Activated naive CD4-positive, alpha-beta T cell treated with anti-CD3 and anti-CD28 coated beads, Interleukin-2, amount 50 U/mL, for 72 hours (primary cell): ENCODE measurements around the gene PRKAA2. TPM values are rescaled to one million over a fixed set of nuclear protein-coding genes. Genes with fewer than 3 reads are reported as not detected.

Experiments
- ATAC-seq, 2 donors: fragments of 150-1000 bp; cut with Tn5 transposase; 2 replicates each; pipeline ENCODE4 v1.10.0; 2021; ENCODE audit warnings: mild to moderate bottlenecking in 2 of 2, moderate library complexity in 2 of 2
- DNase-seq, 2 donors: peaks; one replicate each; pipeline ENCODE4 v3.0.0; 2021 to 2022; ENCODE audit warnings: low spot score in 2 of 2
- H3K27ac Mint-ChIP-seq, 2 donors: one replicate each; pipeline ENCODE4 v1.8.0; 2022; ENCODE audit warnings: mild to moderate bottlenecking in 2 of 2, mixed read lengths in 2 of 2
- H3K36me3 Mint-ChIP-seq, 2 donors: one replicate each; pipeline ENCODE4 v1.8.0; 2022; ENCODE audit warnings: mixed read lengths in 2 of 2
- H3K9me3 Mint-ChIP-seq, 2 donors: one replicate each; pipeline ENCODE4 v1.8.0; 2022; ENCODE audit warnings: mixed read lengths in 2 of 2
- total RNA-seq, 2 donors: library from RNA; stranded (reverse); gene quantifications; one replicate each; pipeline ENCODE4 v1.2.3, GENCODE V29; 2022

PRKAA2 gene
- total RNA-seq, 2 donors from 2014 or later: 0.08 TPM; not detected in 1

DNA sequence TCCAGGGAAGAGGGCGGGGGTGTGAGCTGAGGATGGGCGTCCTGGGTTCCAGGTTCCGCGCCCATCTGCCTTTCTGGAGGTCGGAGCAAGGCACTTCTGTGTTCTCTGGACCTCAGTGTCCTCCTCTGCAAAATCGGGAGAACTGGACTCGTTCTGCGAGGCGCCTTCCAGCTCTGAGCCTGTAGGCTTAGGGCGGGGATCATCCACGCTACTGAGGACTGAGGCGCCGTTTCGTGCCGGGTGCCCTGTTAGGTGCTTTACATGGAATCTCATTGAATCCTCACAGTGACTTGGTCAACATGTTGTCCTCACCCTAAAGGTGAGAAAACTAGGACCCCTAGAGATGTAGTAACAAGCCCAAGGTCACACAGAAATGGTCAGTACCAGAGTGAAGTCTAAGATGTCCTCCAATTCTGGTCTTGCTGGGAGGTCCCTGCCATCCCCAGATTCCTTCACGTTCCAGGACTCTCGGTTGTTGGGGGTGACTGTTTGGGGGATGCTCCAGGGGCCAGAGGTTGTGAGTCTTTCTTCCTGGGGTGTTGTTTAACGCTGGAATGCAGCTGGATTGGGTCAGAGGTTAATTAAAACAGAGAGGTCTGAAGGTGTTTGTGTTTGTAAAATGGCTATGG, 677 bp downstream of the PRKAA2 start:
- ATAC-seq: peak in 1 of 2 donors; percentile 16
- H3K27ac Mint-ChIP-seq: no peak overlapping the region
- DNase-seq: no peak

GRCh38 chr1:56646611-56647010, 1.5 kb downstream of the PRKAA2 start:
- Mint-ChIP-seq H3K27ac (no peak overlapping the region), H3K36me3 (peaks cover 0 to 6% of the 10 kb centered on the region in 2 donors), H3K9me3 (no peaks in the 10 kb centered on the region)
- no peak for ATAC-seq
- no peak for DNase-seq

More for the DNA sequence above, 677 bp downstream of the PRKAA2 start:
- Mint-ChIP-seq H3K9me3 (no peaks in the 10 kb centered on the region), H3K36me3 (peaks cover 0 to 6% of the 10 kb centered on the region in 2 donors)

DNA sequence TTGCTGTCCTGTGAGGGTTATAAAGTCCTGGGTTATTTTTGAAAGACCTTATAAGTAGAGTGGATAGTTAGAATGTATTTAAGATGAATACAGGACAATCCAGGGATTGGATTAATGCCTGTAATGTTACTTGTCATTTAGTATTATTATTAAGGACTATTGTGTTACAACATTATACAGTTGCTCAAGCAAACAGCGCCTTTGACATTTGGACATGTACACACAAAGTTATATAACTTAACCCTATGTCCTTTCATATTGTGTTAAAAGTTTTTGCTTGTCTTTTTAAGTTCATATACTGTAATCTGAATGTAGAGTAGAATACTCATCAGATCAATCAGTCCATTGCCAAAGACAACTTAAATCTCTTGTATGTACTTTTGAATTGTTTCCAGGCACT, 2.0 kb downstream of the PRKAA2 start:
- ATAC-seq (no peak), DNase-seq (no peak)
- Mint-ChIP-seq H3K27ac (no peak overlapping the region), H3K36me3 (peaks cover 0 to 6% of the 10 kb centered on the region in 2 donors), H3K9me3 (no peaks in the 10 kb centered on the region)

- peaks cover 0 to 6% of the 10 kb centered on the region in 2 donors for H3K36me3 Mint-ChIP-seq
- ATAC-seq: no peak
- H3K27ac Mint-ChIP-seq: no peak overlapping the region
- H3K9me3 Mint-ChIP-seq: no peaks in the 10 kb centered on the region
- no peak for DNase-seq
Observed at GRCh38 chr1:56648546-56648945, 3.4 kb downstream of the PRKAA2 start.

- Mint-ChIP-seq H3K27ac (no peak overlapping the region), H3K36me3 (peaks cover 6 to 12% of the 10 kb centered on the region in 2 donors), H3K9me3 (peaks cover 13 to 26% of the 10 kb centered on the region in 2 donors)
- DNase-seq (no peak), ATAC-seq (no peak)
Observed at GRCh38 chr1:56654126-56654923, 9.2 kb downstream of the PRKAA2 start.

DNA sequence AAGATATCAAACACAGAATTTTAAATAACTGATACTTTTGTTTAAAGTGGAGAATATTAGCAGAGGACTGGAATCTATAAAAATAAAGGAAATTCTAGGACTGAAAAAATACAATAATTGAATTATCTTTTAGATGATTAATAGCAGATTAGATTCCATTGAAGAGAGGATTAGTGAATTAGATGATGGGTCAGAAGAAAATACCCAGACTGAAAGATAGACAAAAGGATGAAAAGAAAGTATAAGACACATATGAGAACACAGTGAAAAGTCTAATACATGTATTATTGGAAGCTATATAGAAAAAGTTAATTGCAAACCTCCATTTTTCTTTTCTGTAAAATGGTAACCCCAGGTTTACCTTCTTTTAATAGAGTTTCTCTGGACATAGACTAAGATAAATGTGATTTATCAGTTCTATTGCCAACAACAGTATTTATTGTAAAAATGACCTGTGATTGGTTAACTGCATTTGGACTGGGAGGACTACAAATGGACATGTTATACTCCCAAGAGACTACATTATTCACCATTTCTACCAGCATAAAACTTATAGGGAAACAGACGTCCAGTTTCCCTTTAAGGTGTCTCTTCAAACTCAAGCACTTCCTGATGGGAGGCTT, 11.0 kb downstream of the PRKAA2 start:
- no peak for DNase-seq
- peaks cover 6 to 12% of the 10 kb centered on the region in 2 donors for H3K36me3 Mint-ChIP-seq
- no peak overlapping the region for H3K27ac Mint-ChIP-seq
- peaks cover 13 to 26% of the 10 kb centered on the region in 2 donors for H3K9me3 Mint-ChIP-seq
- no peak for ATAC-seq

GRCh38 chr1:56658254-56658653, 13.1 kb downstream of the PRKAA2 start:
- Mint-ChIP-seq H3K9me3 (peaks cover 13 to 26% of the 10 kb centered on the region in 2 donors), H3K27ac (no peak overlapping the region), H3K36me3 (peaks cover 6 to 12% of the 10 kb centered on the region in 2 donors)
- no peak for ATAC-seq
- no peak for DNase-seq

DNA sequence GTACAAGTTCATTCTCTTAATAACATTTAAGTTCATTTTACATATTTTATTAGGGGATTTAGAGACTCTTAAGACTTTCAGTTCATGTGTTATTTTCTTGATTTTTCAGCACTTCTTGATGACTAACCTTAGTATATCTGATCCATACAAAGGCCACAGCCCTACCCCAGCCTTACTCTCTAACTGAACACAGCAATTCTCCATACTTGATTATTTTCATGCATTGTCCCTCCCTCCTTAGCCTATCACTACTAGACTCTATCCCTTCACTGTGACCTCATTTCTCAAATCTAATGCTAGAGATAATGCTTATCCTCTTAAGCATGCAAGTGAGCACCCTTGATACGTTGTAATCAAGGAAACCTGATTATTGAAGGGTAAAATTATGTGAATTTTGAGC, 15.2 kb downstream of the PRKAA2 start:
- no peak overlapping the region for H3K27ac Mint-ChIP-seq
- ATAC-seq (no peak), DNase-seq (no peak)
- peaks cover 6 to 12% of the 10 kb centered on the region in 2 donors for H3K36me3 Mint-ChIP-seq
- peaks cover 13 to 26% of the 10 kb centered on the region in 2 donors for H3K9me3 Mint-ChIP-seq

GRCh38 chr1:56663846-56664245, 18.7 kb downstream of the PRKAA2 start:
- Mint-ChIP-seq H3K27ac (no peak overlapping the region), H3K36me3 (no peaks in the 10 kb centered on the region), H3K9me3 (no peaks in the 10 kb centered on the region)
- no peak for ATAC-seq
- DNase-seq: no peak

GRCh38 chr1:56665384-56665783, 20.3 kb downstream of the PRKAA2 start:
- Mint-ChIP-seq H3K9me3 (no peaks in the 10 kb centered on the region), H3K36me3 (no peaks in the 10 kb centered on the region), H3K27ac (no peak overlapping the region)
- ATAC-seq (no peak), DNase-seq (no peak)

DNA sequence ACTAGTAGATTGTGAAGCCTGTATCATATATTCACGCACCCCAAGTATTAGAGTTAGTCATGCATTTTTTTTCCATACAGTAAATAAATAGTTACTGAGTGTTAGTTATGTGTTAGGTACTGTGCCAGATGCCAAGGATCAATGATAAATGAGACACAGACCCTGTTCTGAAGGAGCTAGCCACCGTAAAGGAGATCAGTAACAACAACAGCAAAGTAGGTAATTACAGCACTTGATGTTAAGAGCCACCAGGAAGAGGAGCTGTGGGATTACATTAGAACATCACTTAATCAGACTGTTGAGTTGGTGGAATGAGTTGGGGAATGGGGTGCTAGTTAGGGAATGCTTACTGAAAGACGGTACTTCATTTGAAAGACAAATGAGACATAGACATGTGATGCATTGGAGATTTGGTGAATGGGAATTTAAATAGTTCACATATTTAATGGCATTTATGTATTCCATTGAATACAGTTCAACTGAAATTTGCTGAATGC, 21.0 kb downstream of the PRKAA2 start:
- DNase-seq (no peak), ATAC-seq (no peak)
- H3K9me3 Mint-ChIP-seq: no peaks in the 10 kb centered on the region
- H3K36me3 Mint-ChIP-seq: no peaks in the 10 kb centered on the region
- H3K27ac Mint-ChIP-seq: no peak overlapping the region

- Mint-ChIP-seq H3K36me3 (no peaks in the 10 kb centered on the region), H3K9me3 (peaks cover 0 to 6% of the 10 kb centered on the region in 2 donors), H3K27ac (no peak overlapping the region)
- ATAC-seq: no peak
- DNase-seq: no peak
Observed at GRCh38 chr1:56670350-56670749, 25.2 kb downstream of the PRKAA2 start.

- DNase-seq: no peak
- Mint-ChIP-seq H3K36me3 (no peaks in the 10 kb centered on the region), H3K27ac (no peak overlapping the region), H3K9me3 (peaks cover 0 to 6% of the 10 kb centered on the region in 2 donors)
- ATAC-seq: no peak
Observed at GRCh38 chr1:56671085-56671484, 26.0 kb downstream of the PRKAA2 start.

DNA sequence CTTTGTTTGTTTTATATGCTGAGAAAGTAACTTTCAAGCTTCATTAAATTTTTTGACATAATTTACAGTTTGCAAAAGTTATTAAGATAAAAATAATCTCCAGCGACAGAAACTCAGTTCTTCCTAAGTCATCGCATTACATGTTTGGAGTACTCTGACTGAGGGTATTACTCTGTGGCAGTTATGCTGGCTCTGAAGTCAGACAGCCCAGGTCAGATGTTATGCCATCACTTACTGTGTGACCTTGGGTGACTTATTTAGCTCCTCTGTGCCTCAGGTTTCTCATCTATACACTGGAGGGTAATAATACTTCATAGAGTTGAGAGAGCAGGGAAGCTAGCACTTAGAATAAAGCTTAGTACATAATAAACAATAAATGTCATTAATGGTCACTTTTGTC, 26.4 kb downstream of the PRKAA2 start:
- DNase-seq (no peak), ATAC-seq (no peak)
- Mint-ChIP-seq H3K27ac (no peak overlapping the region), H3K36me3 (no peaks in the 10 kb centered on the region), H3K9me3 (peaks cover 0 to 6% of the 10 kb centered on the region in 2 donors)

- Mint-ChIP-seq H3K9me3 (peaks cover 0 to 6% of the 10 kb centered on the region in 2 donors), H3K27ac (no peak overlapping the region), H3K36me3 (no peaks in the 10 kb centered on the region)
- DNase-seq (no peak), ATAC-seq (no peak)
Observed at GRCh38 chr1:56672579-56672978, 27.5 kb downstream of the PRKAA2 start.

DNA sequence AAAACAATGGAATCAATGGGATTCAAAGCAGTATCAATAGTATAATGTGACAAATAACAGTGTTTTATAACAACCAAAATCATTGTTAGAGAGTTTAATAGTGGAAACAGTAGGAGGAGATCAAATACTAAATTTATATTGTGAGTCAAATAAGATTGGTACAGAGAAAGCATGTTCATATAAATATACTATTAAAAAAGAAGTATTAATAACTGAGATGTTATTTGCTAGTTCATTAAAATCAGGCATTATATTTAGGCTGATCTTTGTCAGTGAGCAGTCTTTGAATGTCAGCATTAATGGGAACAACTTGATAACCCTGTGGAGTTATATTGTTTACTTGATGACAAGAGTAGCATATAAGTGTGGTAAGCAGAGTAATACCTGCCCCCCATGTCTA, 30.6 kb downstream of the PRKAA2 start:
- DNase-seq (no peak), ATAC-seq (no peak)
- no peaks in the 10 kb centered on the region for H3K36me3 Mint-ChIP-seq
- no peak overlapping the region for H3K27ac Mint-ChIP-seq
- peaks cover 0 to 11% of the 10 kb centered on the region in 2 donors for H3K9me3 Mint-ChIP-seq

GRCh38 chr1:56676571-56677035, 31.5 kb downstream of the PRKAA2 start:
- Mint-ChIP-seq H3K36me3 (no peaks in the 10 kb centered on the region), H3K9me3 (peaks cover 0 to 11% of the 10 kb centered on the region in 2 donors), H3K27ac (no peak overlapping the region)
- ATAC-seq: peak in 1 of 2 donors; percentile 32
- DNase-seq: no peak
